GM12878 (cell line): Measurements from ENCODE around the gene CFAP97D2.
"Not testable (repeated sequence)": the region's sequence is repeated elsewhere in the genome, so short reads cannot be mapped to it uniquely, and the experiment has no call there.

Source experiments
- BMI1 ChIP-seq: fragments of 450-650 bp; IDR thresholded peaks from 2 replicates; pipeline ENCODE4 v1.6.1; 2016; ENCODE audit warnings: mild to moderate bottlenecking, moderate library complexity, borderline replicate concordance
- JUND ChIP-seq: IDR thresholded peaks from 2 replicates; pipeline ENCODE4 v1.6.1; 2012; ENCODE audit warnings: low read depth, mild to moderate bottlenecking, low read length, improper control_type of control experiment, moderate library complexity
- PKNOX1 ChIP-seq: fragments of 450-650 bp; IDR thresholded peaks from 2 replicates; pipeline ENCODE4 v1.6.1; 2016; ENCODE audit warnings: mild to moderate bottlenecking
- TCF12 ChIP-seq: IDR thresholded peaks from 2 replicates; pipeline ENCODE4 v1.6.1; 2011; ENCODE audit warnings: low read depth, mild to moderate bottlenecking, low read length
- USF2 ChIP-seq: IDR thresholded peaks from 2 replicates; pipeline ENCODE4 v1.6.1; 2011; ENCODE audit warnings: low read depth, low read length, improper control_type of control experiment, borderline replicate concordance
- YBX1 ChIP-seq: fragments of 450-650 bp; IDR thresholded peaks from 2 replicates; pipeline ENCODE4 v1.6.1; 2016; ENCODE audit warnings: antibody characterized with exemption
- TF ChIP-seq, protein P1 (sequence below): IDR thresholded peaks from 2 replicates; pipeline ENCODE4 v1.6.1; 2012; ENCODE audit warnings: low read length, inconsistent platforms

DNA sequence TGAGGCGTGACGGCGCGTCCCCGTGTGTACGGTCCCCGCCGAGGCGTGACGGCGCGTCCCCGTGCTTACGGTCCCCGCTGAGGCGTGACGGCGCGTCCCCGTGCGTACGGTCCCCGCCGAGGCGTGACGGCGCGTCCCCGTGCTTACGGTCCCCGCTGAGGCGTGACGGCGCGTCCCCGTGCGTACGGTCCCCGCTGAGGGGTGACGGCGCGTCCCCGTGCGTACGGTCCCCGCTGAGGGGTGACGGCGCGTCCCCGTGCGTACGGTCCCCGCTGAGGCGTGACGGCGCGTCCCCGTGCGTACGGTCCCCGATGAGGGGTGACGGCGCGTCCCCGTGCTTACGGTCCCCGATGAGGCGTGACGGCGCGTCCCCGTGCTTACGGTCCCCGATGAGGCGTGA, 20.5 kb downstream of the CFAP97D2 start:
- TF ChIP-seq PKNOX1, YBX1, BMI1, USF2, TCF12, JUND: not testable (repeated sequence)
- TF ChIP-seq, protein P1, sequence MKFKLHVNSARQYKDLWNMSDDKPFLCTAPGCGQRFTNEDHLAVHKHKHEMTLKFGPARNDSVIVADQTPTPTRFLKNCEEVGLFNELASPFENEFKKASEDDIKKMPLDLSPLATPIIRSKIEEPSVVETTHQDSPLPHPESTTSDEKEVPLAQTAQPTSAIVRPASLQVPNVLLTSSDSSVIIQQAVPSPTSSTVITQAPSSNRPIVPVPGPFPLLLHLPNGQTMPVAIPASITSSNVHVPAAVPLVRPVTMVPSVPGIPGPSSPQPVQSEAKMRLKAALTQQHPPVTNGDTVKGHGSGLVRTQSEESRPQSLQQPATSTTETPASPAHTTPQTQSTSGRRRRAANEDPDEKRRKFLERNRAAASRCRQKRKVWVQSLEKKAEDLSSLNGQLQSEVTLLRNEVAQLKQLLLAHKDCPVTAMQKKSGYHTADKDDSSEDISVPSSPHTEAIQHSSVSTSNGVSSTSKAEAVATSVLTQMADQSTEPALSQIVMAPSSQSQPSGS = not testable (repeated sequence)
